HepG2 (cell line): ENCODE results near the gene MXRA8. TPM values are rescaled to one million over a fixed set of nuclear protein-coding genes. Genes with fewer than 3 reads are reported as not detected.
A peak's percentile ranks its signal among the peaks of the same experiment; 100 is the strongest.

Experiments
- BATF2 ChIP-seq: sonication (generic); formaldehyde crosslinking; IDR thresholded peaks from 2 replicates; pipeline ENCODE4 v1.8.0; 2022; ENCODE audit warnings: mild to moderate bottlenecking, missing genetic modification reagents, moderate library complexity
- CSRNP2 ChIP-seq: sonication (generic); formaldehyde crosslinking; conservative IDR thresholded peaks from 2 replicates; pipeline ENCODE4 v1.8.0; 2022; ENCODE audit warnings: low read depth, missing genetic modification reagents
- CTCF ChIP-seq: sonication (generic); formaldehyde crosslinking; IDR thresholded peaks from 2 replicates; pipeline ENCODE4 v1.5.0; 2020; ENCODE audit warnings: mild to moderate bottlenecking, missing genetic modification reagents, moderate library complexity
- ETV5 ChIP-seq: IDR thresholded peaks from 2 replicates; pipeline ENCODE4 v1.6.1; 2018; ENCODE audit warnings: missing biosample characterization, missing genetic modification reagents, inconsistent platforms, borderline replicate concordance
- GATAD1 ChIP-seq: IDR thresholded peaks from 2 replicates; pipeline ENCODE4 v1.6.1; 2016; ENCODE audit warnings: missing genetic modification reagents, missing compliant biosample characterization
- GATAD2A ChIP-seq: IDR thresholded peaks from 2 replicates; pipeline ENCODE4 v1.6.1; 2016
- IKZF4 ChIP-seq: sonication (generic); formaldehyde crosslinking; IDR thresholded peaks from 2 replicates; pipeline ENCODE4 v1.5.1; 2020; ENCODE audit warnings: borderline replicate concordance, mild to moderate bottlenecking, low read depth, missing genetic modification reagents; ENCODE audit errors: not compliant biosample characterization
- KLF6 ChIP-seq: IDR thresholded peaks from 2 replicates; pipeline ENCODE4 v1.8.0; 2016; ENCODE audit warnings: missing biosample characterization, missing genetic modification reagents
- RXRB ChIP-seq: IDR thresholded peaks from 2 replicates; pipeline ENCODE4 v1.6.1; 2016; ENCODE audit warnings: borderline replicate concordance, missing genetic modification reagents, missing compliant biosample characterization
- TBL1XR1 ChIP-seq: fragments of 150-350 bp; IDR thresholded peaks from 2 replicates; pipeline ENCODE4 v1.6.1; 2014; ENCODE audit warnings: borderline replicate concordance, low read length; ENCODE audit not compliant: partially characterized antibody
- TFDP1 ChIP-seq: IDR thresholded peaks from 2 replicates; pipeline ENCODE4 v1.6.1; 2016; ENCODE audit warnings: missing compliant biosample characterization, missing genetic modification reagents, borderline replicate concordance
- TOPORS ChIP-seq: sonication (generic); formaldehyde crosslinking; IDR thresholded peaks from 2 replicates; pipeline ENCODE4 v1.8.0; 2023; ENCODE audit warnings: mild to moderate bottlenecking, missing genetic modification reagents
- ZNF530 ChIP-seq: sonication (generic); formaldehyde crosslinking; IDR thresholded peaks from 2 replicates; pipeline ENCODE4 v1.5.0; 2020; ENCODE audit warnings: low read depth, mild to moderate bottlenecking, missing genetic modification reagents
- ZNF549 ChIP-seq: sonication (generic); formaldehyde crosslinking; IDR thresholded peaks from 2 replicates; pipeline ENCODE4 v1.5.0; 2020; ENCODE audit warnings: missing genetic modification reagents
- polyA plus RNA-seq, 8 experiments: library from polyadenylated mRNA; depleted of rRNA in 3 of 8; stranded (reverse) in 7 of 8; unstranded in 1 of 8; fragments of >200 nt; fragmentation: Illumina TruSeq in 4 of 8; extraction: Trizol in 4 of 8; gene quantifications; 2 replicates each; pipeline versions ENCODE4 v1.2.1 to v1.2.3, GENCODE V29; 2011 to 2016; ENCODE audit warnings: low read depth in 4 of 8, missing spikeins in 1 of 8, mixed read lengths in 1 of 8; ENCODE audit not compliant: insufficient read depth in 1 of 8
- total RNA-seq, 5 experiments: library from RNA; depleted of rRNA; stranded (reverse); fragments of >200 nt; fragmentation: Illumina TruSeq; extraction: Trizol; gene quantifications; 2 replicates each; pipeline ENCODE4 v1.2.3, GENCODE V29; 2016; ENCODE audit warnings: low read depth in 1 of 5
- TF ChIP-seq, protein P1 (sequence below): IDR thresholded peaks from 2 replicates; pipeline ENCODE4 v1.6.1; 2018; ENCODE audit warnings: missing genetic modification reagents, mild to moderate bottlenecking, missing compliant biosample characterization
- TF ChIP-seq, protein P2 (sequence below): sonication (generic); formaldehyde crosslinking; IDR thresholded peaks from 2 replicates; pipeline ENCODE4 v1.4.0; 2020; ENCODE audit warnings: missing genetic modification reagents

MXRA8 gene
- total and polyA plus RNA-seq, 2 of the 13 experiments (the other 11 are each of a cell fraction or from before 2014, with no cell fraction given), result 19.8 to 44.8 TPM

GRCh38 chr1:1371746-1372711, 13.7 kb upstream of the MXRA8 start (continued):
- peak; percentile 91 for TF ChIP-seq CTCF (CRISPR knock-in tag)
- no peak for TF ChIP-seq ZNF530
- TF ChIP-seq, protein P1, sequence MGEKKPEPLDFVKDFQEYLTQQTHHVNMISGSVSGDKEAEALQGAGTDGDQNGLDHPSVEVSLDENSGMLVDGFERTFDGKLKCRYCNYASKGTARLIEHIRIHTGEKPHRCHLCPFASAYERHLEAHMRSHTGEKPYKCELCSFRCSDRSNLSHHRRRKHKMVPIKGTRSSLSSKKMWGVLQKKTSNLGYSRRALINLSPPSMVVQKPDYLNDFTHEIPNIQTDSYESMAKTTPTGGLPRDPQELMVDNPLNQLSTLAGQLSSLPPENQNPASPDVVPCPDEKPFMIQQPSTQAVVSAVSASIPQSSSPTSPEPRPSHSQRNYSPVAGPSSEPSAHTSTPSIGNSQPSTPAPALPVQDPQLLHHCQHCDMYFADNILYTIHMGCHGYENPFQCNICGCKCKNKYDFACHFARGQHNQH (CRISPR knock-in tag), result peak; percentile 22; the same call in 1 of the 2 replicates
- no peak for TF ChIP-seq BATF2
- TF ChIP-seq GATAD2A, result no peak
- 0 out of 2 replicates have a peak, but pooled peaks have one; percentile 33 for TF ChIP-seq ETV5 (CRISPR knock-in tag)
- TF ChIP-seq, protein P2, sequence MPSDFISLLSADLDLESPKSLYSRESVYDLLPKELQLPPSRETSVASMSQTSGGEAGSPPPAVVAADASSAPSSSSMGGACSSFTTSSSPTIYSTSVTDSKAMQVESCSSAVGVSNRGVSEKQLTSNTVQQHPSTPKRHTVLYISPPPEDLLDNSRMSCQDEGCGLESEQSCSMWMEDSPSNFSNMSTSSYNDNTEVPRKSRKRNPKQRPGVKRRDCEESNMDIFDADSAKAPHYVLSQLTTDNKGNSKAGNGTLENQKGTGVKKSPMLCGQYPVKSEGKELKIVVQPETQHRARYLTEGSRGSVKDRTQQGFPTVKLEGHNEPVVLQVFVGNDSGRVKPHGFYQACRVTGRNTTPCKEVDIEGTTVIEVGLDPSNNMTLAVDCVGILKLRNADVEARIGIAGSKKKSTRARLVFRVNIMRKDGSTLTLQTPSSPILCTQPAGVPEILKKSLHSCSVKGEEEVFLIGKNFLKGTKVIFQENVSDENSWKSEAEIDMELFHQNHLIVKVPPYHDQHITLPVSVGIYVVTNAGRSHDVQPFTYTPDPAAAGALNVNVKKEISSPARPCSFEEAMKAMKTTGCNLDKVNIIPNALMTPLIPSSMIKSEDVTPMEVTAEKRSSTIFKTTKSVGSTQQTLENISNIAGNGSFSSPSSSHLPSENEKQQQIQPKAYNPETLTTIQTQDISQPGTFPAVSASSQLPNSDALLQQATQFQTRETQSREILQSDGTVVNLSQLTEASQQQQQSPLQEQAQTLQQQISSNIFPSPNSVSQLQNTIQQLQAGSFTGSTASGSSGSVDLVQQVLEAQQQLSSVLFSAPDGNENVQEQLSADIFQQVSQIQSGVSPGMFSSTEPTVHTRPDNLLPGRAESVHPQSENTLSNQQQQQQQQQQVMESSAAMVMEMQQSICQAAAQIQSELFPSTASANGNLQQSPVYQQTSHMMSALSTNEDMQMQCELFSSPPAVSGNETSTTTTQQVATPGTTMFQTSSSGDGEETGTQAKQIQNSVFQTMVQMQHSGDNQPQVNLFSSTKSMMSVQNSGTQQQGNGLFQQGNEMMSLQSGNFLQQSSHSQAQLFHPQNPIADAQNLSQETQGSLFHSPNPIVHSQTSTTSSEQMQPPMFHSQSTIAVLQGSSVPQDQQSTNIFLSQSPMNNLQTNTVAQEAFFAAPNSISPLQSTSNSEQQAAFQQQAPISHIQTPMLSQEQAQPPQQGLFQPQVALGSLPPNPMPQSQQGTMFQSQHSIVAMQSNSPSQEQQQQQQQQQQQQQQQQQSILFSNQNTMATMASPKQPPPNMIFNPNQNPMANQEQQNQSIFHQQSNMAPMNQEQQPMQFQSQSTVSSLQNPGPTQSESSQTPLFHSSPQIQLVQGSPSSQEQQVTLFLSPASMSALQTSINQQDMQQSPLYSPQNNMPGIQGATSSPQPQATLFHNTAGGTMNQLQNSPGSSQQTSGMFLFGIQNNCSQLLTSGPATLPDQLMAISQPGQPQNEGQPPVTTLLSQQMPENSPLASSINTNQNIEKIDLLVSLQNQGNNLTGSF (CRISPR knock-in tag), result no peak
- TF ChIP-seq ZNF549 (CRISPR knock-in tag), result no peak
- no peak for TF ChIP-seq IKZF4 (CRISPR knock-in tag)
- no peak for TF ChIP-seq KLF6 (CRISPR knock-in tag)
- no peak for TF ChIP-seq TBL1XR1
- 0 out of 2 replicates have a peak, but pooled peaks have one; percentile 26 for TF ChIP-seq RXRB (CRISPR knock-in tag)
- TF ChIP-seq GATAD1 (CRISPR knock-in tag), result 0 out of 2 replicates have a peak, but pooled peaks have one; percentile 11
- TF ChIP-seq TFDP1, result no peak
- TF ChIP-seq TOPORS (CRISPR knock-in tag), result no peak
- no peak for TF ChIP-seq CSRNP2
